Measurements from ENCODE around the gene OR10H4. TPM values are rescaled to one million over a fixed set of nuclear protein-coding genes. Genes with fewer than 3 reads are reported as not detected.
"Not testable (repeated sequence)": the region's sequence is repeated elsewhere in the genome, so short reads cannot be mapped to it uniquely, and the experiment has no call there.

The OR10H4 gene
- total RNA-seq, 4 donors from 2014 or later: not detected

DNA sequence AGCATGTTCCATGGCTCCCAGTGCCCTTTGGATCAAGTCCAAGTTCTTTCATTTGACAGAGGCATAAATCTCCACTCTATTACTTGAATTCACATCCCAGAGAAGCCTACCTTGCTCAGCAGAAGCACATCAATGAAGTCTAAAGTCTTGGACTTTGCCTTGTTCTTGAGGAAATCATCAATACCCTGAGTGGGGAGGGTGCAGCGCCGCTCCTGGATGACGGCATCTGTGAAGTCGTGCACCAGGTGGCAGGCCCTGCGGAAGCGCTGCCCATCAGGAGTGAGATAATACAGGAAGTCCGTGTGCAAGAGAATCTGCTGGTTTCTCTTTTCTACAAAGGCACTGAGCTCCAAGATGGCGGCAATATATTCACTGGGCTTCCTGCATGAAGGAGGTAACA, 25.1 kb upstream of the OR10H4 start:
- intact Hi-C loops (cut with DNase I; ENCODE audit: low total_unique reads): no loop called here
- WGBS, 2 donors: 79 to 83% methylated on average over 7 to 8 of the region's 8 CpGs
- no peak for DNase-seq (ENCODE audit: low spot score in 2 of 2)
- H3K4me3 ChIP-seq (ENCODE audit: low read depth, poor library complexity, severe bottlenecking): no peak overlapping the region
- TF ChIP-seq, protein P1, sequence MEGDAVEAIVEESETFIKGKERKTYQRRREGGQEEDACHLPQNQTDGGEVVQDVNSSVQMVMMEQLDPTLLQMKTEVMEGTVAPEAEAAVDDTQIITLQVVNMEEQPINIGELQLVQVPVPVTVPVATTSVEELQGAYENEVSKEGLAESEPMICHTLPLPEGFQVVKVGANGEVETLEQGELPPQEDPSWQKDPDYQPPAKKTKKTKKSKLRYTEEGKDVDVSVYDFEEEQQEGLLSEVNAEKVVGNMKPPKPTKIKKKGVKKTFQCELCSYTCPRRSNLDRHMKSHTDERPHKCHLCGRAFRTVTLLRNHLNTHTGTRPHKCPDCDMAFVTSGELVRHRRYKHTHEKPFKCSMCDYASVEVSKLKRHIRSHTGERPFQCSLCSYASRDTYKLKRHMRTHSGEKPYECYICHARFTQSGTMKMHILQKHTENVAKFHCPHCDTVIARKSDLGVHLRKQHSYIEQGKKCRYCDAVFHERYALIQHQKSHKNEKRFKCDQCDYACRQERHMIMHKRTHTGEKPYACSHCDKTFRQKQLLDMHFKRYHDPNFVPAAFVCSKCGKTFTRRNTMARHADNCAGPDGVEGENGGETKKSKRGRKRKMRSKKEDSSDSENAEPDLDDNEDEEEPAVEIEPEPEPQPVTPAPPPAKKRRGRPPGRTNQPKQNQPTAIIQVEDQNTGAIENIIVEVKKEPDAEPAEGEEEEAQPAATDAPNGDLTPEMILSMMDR (IDR thresholded peaks at IDR 0.05): no peak
- no peak for TF ChIP-seq POLR2A (IDR thresholded peaks at IDR 0.05)

DNA sequence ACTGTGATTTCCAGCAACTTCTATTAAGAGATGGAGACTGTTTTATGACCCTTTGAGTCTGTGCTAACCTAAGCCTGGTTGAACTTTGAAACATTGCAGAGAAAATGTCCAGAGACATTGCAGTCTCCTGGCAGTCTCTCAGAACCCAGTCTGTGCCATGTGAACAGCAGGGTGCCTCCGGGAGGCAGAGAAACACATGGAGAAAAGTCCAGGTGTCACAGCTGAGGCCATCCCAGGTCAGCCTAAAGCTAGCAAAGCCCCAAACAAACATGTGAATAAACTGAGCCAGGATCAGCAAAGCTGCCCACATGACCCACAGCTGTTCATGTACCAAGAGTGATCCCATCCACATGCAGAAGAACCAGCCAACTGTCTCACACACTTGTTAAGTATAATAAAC, 22.3 kb upstream of the OR10H4 start:
- TF ChIP-seq, protein P1 (IDR thresholded peaks at IDR 0.05): no peak
- no peak for TF ChIP-seq POLR2A (IDR thresholded peaks at IDR 0.05)
- WGBS, 2 donors: 0 to 76% methylated on average over 1 of the region's 1 CpG
- DNase-seq (ENCODE audit: low spot score in 2 of 2): no peak
- intact Hi-C loops (cut with DNase I; ENCODE audit: low total_unique reads): no loop called here
- H3K4me3 ChIP-seq (ENCODE audit: low read depth, poor library complexity, severe bottlenecking): no peak overlapping the region

DNA sequence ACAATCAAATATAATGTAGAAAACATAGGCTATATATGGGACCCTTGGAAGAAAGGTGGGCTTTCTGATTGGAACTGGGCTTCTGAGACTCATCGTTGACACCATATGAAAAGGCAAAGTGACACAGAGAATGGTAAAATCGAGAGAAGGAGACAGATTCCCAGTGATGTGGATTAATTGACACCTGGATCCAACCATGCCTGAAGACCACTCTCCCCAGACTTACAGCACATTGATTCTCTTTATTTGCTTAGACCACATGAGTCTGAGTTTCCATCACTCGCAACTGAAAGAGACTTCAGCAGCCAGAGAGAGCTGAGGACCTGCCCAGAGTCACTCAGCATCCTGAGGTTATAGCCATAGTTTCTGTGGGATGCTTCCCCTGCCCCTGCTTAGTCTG, 20.5 kb upstream of the OR10H4 start:
- no peak overlapping the region for H3K4me3 ChIP-seq (ENCODE audit: low read depth, poor library complexity, severe bottlenecking)
- DNase-seq (ENCODE audit: low spot score in 2 of 2): no peak
- intact Hi-C loops (cut with DNase I; ENCODE audit: low total_unique reads): no loop called here

DNA sequence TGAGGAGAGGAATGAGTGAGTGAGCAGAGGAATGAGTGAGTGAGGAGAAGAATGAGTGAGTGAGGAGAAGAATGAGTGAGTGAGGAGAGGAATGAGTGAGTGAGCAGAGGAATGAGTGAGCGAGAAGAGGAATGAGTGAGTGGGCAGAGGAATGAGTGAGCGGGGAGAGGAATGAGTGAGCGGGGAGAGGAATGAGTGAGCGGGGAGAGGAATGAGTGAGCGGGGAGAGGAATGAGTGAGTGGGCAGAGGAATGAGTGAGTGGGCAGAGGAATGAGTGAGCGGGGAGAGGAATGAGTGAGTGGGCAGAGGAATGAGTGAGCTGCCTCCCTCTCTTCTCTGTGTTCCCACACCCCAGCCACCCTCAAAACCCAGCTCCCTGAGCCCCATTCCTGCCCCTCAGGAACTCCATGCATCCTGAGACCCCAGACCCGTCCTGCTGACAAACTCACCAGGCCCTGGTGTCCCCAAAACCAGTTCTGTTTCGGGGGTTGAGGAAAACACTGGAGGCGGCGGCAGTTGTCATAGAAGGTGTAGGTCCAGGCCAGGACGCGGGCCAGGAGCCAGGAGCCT, 15.0 kb upstream of the OR10H4 start:
- intact Hi-C loops (cut with DNase I; ENCODE audit: low total_unique reads); DNase-seq (ENCODE audit: low spot score in 2 of 2); H3K4me3 ChIP-seq (ENCODE audit: low read depth, poor library complexity, severe bottlenecking): not testable (repeated sequence)
- WGBS, 2 donors: 58 to 87% methylated on average over 11 to 12 of the region's 12 CpGs

More for the DNA sequence above, 20.5 kb upstream of the OR10H4 start:
- 79 to 84% methylated on average over 3 of the region's 3 CpGs for WGBS, 2 donors
- TF ChIP-seq POLR2A (IDR thresholded peaks at IDR 0.05): no peak
- TF ChIP-seq, protein P1 (IDR thresholded peaks at IDR 0.05): no peak

DNA sequence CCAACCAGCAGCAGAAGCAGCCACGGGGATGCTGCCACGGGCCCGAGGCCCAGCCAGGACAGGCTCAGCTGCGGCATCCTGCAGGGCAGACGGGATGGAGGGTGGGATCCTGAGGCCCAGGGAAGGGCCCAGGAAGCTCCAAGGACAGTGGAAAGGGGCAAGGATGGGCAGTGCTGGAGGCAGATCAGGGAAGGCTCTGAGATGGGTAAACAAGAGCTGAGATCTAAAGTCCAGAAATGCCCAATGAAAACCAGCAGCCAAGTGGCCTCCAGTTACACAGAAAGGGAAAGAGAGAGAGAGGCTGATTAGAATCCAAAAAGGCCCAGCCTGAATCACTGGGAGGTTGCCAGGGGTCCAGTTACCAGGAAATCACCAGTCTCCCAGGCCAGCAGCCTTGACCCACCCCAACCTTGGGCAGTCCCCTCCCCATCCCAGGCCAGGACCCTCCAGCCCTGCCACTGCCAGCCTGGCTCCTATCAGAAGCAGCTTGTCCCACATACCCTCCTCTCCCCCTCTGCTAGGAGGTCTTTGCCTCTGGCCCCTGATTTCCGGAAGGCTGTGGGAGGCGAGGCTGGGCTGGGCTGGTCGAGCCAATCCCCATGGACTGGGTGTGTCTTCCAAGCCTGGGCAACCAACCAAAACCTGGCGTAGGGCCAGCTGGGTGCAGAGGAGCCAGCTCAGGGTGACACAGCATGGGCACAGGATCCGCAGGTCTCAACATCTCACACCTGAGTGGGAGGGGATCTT, 14.3 kb upstream of the OR10H4 start, which contains the start of gene CYP4F11:
Gene CYP4F11, minus strand, starts transcription at position 198 of the 747 bp plus-strand sequence. Its CDS starts 121 bp downstream, at position 77.
- WGBS, 2 donors: 43 to 64% methylated on average over 8 to 10 of the region's 10 CpGs
- intact Hi-C loops (cut with DNase I; ENCODE audit: low total_unique reads): no loop called here
- no peak within 1 kb of the TSS for H3K4me3 ChIP-seq (ENCODE audit: low read depth, poor library complexity, severe bottlenecking)
- DNase-seq (ENCODE audit: low spot score in 2 of 2): peak; percentile 60 to 92
- TF ChIP-seq POLR2A (IDR thresholded peaks at IDR 0.05): no peak
- TF ChIP-seq, protein P1 (IDR thresholded peaks at IDR 0.05): no peak

DNA sequence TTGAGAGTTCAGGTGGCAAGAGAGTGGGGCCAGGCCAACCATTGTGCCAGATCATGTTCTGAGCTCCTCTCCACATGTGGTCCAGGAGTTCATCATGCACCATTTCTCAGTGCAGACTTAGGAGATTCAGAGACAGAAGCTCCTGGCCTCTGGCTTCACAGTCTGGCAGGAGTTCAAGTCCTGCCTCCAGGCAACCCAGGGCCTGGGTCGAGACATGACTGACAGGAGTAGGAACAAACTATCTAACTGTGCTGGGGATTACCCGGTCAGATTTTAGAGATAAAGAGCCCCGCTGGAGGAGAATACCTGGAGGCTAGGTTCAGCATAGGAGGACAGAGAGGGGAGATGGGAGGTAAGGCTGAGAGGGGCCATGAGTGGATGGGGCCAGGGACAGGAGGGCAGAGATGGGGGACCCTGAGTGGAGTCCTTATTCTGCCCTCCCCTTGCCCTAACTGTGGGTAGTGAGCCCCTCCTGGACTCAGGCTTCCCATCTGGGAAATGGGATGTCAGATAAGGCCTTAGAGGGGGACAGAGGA, 13.6 kb upstream of the OR10H4 start:
- intact Hi-C loops (cut with DNase I; ENCODE audit: low total_unique reads): no loop called here
- no peak overlapping the region for H3K4me3 ChIP-seq (ENCODE audit: low read depth, poor library complexity, severe bottlenecking)
- no peak for DNase-seq (ENCODE audit: low spot score in 2 of 2)
- WGBS, 2 donors: 21 to 41% methylated on average over 3 of the region's 3 CpGs
- TF ChIP-seq POLR2A (IDR thresholded peaks at IDR 0.05): no peak
- TF ChIP-seq, protein P1 (IDR thresholded peaks at IDR 0.05): no peak

Data from lower leg skin (tissue), 4 donors.